ENCODE results near the gene HAVCR1. TPM values are rescaled to one million over a fixed set of nuclear protein-coding genes. Genes with fewer than 3 reads are reported as not detected.
"Not testable (repeated sequence)": the region's sequence is repeated elsewhere in the genome, so short reads cannot be mapped to it uniquely, and the experiment has no call there.

The HAVCR1 gene
- total RNA-seq, 1 experiment from 2014 or later: 0.36 TPM

GRCh38 chr5:157057459-157058370 is 1.2 kb downstream of the HAVCR1 start:
- Histone ChIP-seq H3K27me3 (ENCODE audit: control insufficient read depth, insufficient read depth, low read length) (no peaks in the 10 kb centered on the region), H3K9me3 (ENCODE audit: control insufficient read depth, insufficient read depth, low read depth, low read length) (no peaks in the 10 kb centered on the region), H3K4me3 (ENCODE audit: low read depth in 2 of 2, low read length in 2 of 2) (peak overlapping the region; percentile 9 to 44; a peak in 3 of 4 replicates), H3K27ac (ENCODE audit: low read length) (no peak overlapping the region), H3K36me3 (ENCODE audit: control insufficient read depth, insufficient read depth, low read length) (no peaks in the 10 kb centered on the region), H3K4me1 (ENCODE audit: control insufficient read depth, insufficient read depth, low read length) (no peaks in the 10 kb centered on the region)
- peak; percentile 56 for ATAC-seq
- TF ChIP-seq POLR2AphosphoS5 (IDR thresholded peaks at IDR 0.05; ENCODE audit: low read depth, low read length) (no peak), SIN3A (IDR thresholded peaks at IDR 0.05; ENCODE audit: borderline replicate concordance, insufficient read depth, low read depth, low read length) (no peak), TCF7L2 (IDR thresholded peaks at IDR 0.05; ENCODE audit: low read depth, low read length) (no peak), REST (IDR thresholded peaks at IDR 0.05; ENCODE audit: insufficient read depth in 1 of 2, low read depth in 2 of 2, low read length in 1 of 2) (no peak), CTCF (IDR thresholded peaks at IDR 0.05) (no peak)
- intact Hi-C loops (cut with micrococcal nuclease; ENCODE audit: unreplicated experiment): no loop called here
- POLR2A ChIA-PET: no interaction called here
- no peak for DNase-seq (ENCODE audit: low read depth, low spot score)
- CTCF ChIA-PET: interaction anchor here (0.6 kb wide), 1 partner anchor 514 kb away, joined by 3 read pairs; no protein-coding TSS in a partner anchor
- no TSS peak for BruUV-seq (replicated peaks)
- in situ Hi-C loops (cut with HindIII; ENCODE audit: low pct_unique_long_range_greater_than_20kb, low sequenced_read_pairs): no loop called here

GRCh38 chr5:157056848-157057247 is 2.1 kb downstream of the HAVCR1 start:
- H3K36me3 ChIP-seq (ENCODE audit: control insufficient read depth, insufficient read depth, low read length); DNase-seq (ENCODE audit: low read depth, low spot score); ATAC-seq; H3K9me3 ChIP-seq (ENCODE audit: control insufficient read depth, insufficient read depth, low read depth, low read length); H3K4me1 ChIP-seq (ENCODE audit: control insufficient read depth, insufficient read depth, low read length); BruUV-seq (replicated peaks); H3K4me3 ChIP-seq (ENCODE audit: low read depth in 2 of 2, low read length in 2 of 2); H3K27me3 ChIP-seq (ENCODE audit: control insufficient read depth, insufficient read depth, low read length); H3K27ac ChIP-seq (ENCODE audit: low read length); intact Hi-C loops (cut with micrococcal nuclease; ENCODE audit: unreplicated experiment); in situ Hi-C loops (cut with HindIII; ENCODE audit: low pct_unique_long_range_greater_than_20kb, low sequenced_read_pairs); POLR2A ChIA-PET; CTCF ChIA-PET: not testable (repeated sequence)

- in situ Hi-C loops (cut with HindIII; ENCODE audit: low pct_unique_long_range_greater_than_20kb, low sequenced_read_pairs) (no loop called here), intact Hi-C loops (cut with micrococcal nuclease; ENCODE audit: unreplicated experiment) (no loop called here)
- ATAC-seq (no peak), DNase-seq (ENCODE audit: low read depth, low spot score) (no peak)
- CTCF ChIA-PET: no interaction called here
- H3K4me3 ChIP-seq (ENCODE audit: low read depth in 2 of 2, low read length in 2 of 2): no peak overlapping the region
- no peaks in the 10 kb centered on the region for H3K27me3 ChIP-seq (ENCODE audit: control insufficient read depth, insufficient read depth, low read length)
- H3K9me3 ChIP-seq (ENCODE audit: control insufficient read depth, insufficient read depth, low read depth, low read length): no peaks in the 10 kb centered on the region
- POLR2A ChIA-PET: no interaction called here
- H3K36me3 ChIP-seq (ENCODE audit: control insufficient read depth, insufficient read depth, low read length): no peaks in the 10 kb centered on the region
- no peaks in the 10 kb centered on the region for H3K4me1 ChIP-seq (ENCODE audit: control insufficient read depth, insufficient read depth, low read length)
- TF ChIP-seq TCF7L2 (IDR thresholded peaks at IDR 0.05; ENCODE audit: low read depth, low read length) (no peak), POLR2AphosphoS5 (IDR thresholded peaks at IDR 0.05; ENCODE audit: low read depth, low read length) (no peak), SIN3A (IDR thresholded peaks at IDR 0.05; ENCODE audit: borderline replicate concordance, insufficient read depth, low read depth, low read length) (no peak), REST (IDR thresholded peaks at IDR 0.05; ENCODE audit: insufficient read depth in 1 of 2, low read depth in 2 of 2, low read length in 1 of 2) (no peak), CTCF (IDR thresholded peaks at IDR 0.05) (no peak)
- no peak overlapping the region for H3K27ac ChIP-seq (ENCODE audit: low read length)
- no TSS peak for BruUV-seq (replicated peaks)
Observed at GRCh38 chr5:157051604-157052245, 7.2 kb downstream of the HAVCR1 start.
